GM10266 (cell line): ENCODE results near the gene RTL1.

Experiments
- DNase-seq: peaks from one replicate; pipeline ENCODE4 v3.0.0; 2012; ENCODE audit errors: extremely low spot score
- TF ChIP-seq, protein P1 (sequence below): IDR thresholded peaks from 2 replicates; pipeline ENCODE4 v1.5.1; 2012; ENCODE audit warnings: mild to moderate bottlenecking, low read depth; ENCODE audit not compliant: control insufficient read depth, insufficient read depth; ENCODE audit errors: missing control alignments

Gene RTL1

DNA sequence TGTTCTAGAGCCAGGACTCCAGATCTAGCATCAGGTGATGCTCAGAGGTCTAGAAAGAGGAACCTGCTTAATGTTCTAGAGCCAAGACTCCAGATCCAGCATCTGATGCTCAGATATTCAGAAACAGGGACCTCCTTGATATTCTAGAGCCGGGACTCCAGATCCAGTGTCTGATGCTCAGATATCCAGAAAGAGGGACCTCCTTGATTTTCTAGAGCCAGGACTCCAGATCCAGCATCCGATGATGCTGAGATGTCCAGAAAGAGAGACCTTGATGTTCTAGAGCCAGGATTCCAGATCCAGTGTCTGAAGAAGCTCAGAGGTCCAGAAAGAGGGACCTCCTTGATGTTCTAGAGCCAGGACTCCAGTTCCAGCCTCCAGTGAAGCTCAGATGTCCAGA, 40.7 kb downstream of the RTL1 start:
- DNase-seq, result no peak
- TF ChIP-seq, protein P1, sequence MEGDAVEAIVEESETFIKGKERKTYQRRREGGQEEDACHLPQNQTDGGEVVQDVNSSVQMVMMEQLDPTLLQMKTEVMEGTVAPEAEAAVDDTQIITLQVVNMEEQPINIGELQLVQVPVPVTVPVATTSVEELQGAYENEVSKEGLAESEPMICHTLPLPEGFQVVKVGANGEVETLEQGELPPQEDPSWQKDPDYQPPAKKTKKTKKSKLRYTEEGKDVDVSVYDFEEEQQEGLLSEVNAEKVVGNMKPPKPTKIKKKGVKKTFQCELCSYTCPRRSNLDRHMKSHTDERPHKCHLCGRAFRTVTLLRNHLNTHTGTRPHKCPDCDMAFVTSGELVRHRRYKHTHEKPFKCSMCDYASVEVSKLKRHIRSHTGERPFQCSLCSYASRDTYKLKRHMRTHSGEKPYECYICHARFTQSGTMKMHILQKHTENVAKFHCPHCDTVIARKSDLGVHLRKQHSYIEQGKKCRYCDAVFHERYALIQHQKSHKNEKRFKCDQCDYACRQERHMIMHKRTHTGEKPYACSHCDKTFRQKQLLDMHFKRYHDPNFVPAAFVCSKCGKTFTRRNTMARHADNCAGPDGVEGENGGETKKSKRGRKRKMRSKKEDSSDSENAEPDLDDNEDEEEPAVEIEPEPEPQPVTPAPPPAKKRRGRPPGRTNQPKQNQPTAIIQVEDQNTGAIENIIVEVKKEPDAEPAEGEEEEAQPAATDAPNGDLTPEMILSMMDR, result no peak

DNA sequence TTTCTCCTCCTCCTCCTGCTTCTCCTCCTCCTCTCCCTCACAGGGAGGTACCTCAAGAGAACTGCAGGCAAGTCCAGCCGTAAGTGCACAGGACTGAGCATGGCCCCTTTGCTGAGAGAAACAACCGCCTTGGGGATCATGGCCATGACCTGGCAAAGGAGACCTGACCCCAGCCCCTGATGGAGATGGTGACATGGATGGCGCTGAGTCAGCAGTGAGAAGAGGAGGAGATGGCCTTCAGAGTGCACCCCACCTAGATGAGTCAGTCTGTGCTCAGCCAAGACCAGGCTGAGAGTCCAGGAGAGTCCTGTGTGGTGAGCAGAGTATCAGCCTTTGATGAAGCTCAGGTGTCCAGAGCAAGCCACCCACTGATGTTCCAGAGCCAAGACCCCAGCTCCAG, 41.2 kb downstream of the RTL1 start:
- TF ChIP-seq, protein P1, result no peak
- DNase-seq, result no peak

DNA sequence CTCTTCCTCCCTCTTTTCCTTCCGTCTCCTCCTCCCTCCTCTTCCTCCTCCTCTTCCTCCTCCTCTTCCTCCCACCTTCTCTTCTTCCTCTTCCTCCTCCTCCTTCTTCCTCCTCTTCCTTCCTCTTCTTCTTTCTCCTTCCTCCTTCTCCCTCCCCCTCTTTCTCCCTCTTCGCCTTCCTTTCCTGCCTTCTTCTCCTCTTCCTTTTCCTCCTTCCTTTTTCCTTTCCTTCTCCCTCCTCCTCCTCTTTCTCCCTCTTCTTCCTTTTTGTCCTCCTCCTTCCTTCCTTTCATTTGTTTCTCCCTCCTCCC, 41.6 kb downstream of the RTL1 start:
- TF ChIP-seq, protein P1, result no peak
- DNase-seq, result no peak

DNA sequence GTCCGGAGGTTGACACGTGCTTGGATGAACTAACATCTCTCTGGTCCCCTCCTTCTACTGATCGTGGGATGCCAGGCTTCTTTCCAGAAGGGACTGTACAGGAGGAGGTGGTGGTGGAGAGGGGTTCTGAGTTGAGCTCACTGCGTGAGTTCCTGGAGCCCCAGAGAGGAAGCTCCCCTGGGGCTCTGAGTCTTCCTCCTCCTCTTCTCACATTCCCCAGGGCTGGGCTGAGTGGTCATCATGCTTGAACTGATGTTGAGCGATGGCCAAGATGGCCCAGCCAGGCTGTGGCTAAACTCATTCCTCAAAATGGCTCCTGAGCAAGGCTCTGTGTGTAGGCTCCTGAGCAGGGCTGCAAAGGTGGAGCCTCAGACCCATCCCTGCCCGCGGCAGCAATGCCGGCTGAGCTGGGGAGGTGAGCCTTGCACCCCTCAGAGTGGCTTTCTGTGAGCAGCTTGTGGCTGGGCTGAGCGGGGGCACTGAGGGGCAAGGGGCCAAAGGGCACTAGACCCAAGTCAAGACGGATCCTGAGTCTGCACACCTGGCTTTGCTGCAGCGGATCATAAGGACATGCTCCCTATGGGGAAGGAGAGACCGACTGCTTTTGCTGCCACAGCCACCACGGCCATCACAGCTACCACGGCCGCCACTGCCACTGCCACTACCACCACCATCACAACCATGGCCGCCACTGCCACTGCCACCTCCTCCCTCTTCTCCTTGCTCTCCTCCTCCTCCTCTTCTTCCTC, 42.2 kb downstream of the RTL1 start:
- DNase-seq, result no peak
- TF ChIP-seq, protein P1, result no peak

DNA sequence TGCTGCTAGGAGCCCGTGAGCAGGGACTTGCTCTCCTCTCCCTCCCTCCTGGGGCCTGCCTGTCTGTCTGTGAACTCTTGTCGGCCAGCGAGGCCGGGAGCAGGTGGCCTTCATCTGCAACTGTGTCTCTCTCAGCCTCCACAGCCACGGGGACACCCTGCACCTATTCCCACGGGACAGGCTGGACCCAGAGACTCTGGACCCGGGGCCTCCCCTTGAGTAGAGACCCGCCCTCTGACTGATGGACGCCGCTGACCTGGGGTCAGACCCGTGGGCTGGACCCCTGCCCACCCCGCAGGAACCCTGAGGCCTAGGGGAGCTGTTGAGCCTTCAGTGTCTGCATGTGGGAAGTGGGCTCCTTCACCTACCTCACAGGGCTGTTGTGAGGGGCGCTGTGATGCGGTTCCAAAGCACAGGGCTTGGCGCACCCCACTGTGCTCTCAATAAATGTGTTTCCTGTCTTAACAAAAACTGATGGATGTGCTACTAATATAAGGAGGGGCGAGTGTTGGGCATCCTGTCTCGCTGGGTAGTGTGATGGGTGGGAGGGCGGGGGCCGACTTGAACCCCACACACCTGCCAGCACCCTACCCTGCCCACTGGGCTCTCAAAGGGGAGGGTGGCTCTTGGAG, 42.9 kb downstream of the RTL1 start:
- TF ChIP-seq, protein P1, result no peak
- DNase-seq, result no peak

DNA sequence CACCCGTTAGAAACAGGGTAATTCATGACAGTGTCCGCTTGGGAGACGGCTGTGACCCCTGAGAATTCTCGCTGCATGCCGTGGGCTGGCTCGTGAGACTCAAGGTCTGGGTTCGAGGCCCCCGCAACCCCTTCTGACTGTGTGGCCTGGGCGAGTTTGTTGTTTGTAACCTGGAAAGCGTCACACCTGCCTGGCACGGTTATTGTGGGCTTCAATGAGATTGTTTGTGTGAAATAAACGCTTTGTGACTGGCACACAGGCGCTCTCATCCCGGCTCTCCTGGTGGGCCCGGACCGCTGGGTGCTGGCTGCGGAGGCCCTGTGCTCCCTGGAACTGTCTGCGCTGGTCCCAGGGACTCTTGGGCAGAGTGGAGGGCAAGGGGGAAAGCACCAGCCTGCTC, 43.7 kb downstream of the RTL1 start:
- TF ChIP-seq, protein P1, result no peak
- no peak for DNase-seq

DNA sequence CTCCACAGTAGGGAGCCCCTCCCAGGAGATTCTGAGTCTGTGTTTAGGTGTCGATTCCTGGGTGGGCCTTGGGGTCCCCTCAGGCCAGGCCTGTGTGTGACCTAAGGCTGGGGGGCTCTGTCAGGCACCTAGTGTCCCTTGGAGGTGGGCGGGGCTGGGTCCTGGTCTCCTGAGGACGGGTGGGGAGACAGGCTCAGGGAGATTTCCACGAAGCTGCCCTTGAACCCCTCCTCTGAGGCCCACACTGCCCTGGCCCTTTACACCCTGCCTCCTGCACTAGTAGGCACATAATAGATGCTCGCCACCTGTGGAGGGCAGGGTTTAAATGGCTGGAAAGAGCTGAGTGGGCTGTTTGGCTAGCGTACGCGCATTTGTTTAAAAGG, 44.7 kb downstream of the RTL1 start:
- no peak for DNase-seq
- TF ChIP-seq, protein P1, result no peak
